GM03348 (cell line): ENCODE results near the gene NFS1.
"Not testable (repeated sequence)": the region's sequence is repeated elsewhere in the genome, so short reads cannot be mapped to it uniquely, and the experiment has no call there.

Experiments used
- DNase-seq: peaks from one replicate; pipeline ENCODE4 v3.0.0; 2012; ENCODE audit warnings: low spot score

Gene NFS1

GRCh38 chr20:35699127-35699956 is at the start of gene NFS1, which contains the start of gene ROMO1:
Gene NFS1 (minus strand): TSS chr20:35699352. CDS start chr20:35699288, 64 bp downstream.
Gene ROMO1 (plus strand): TSS chr20:35699405. CDS start chr20:35699633, 228 bp downstream.
- peak; percentile 93 for DNase-seq

- DNase-seq = not testable (repeated sequence)
Observed at GRCh38 chr20:35744492-35744841, 45.3 kb upstream of the NFS1 start.

GRCh38 chr20:35743693-35744491 is 44.7 kb upstream of the NFS1 start:
- no peak for DNase-seq

DNA sequence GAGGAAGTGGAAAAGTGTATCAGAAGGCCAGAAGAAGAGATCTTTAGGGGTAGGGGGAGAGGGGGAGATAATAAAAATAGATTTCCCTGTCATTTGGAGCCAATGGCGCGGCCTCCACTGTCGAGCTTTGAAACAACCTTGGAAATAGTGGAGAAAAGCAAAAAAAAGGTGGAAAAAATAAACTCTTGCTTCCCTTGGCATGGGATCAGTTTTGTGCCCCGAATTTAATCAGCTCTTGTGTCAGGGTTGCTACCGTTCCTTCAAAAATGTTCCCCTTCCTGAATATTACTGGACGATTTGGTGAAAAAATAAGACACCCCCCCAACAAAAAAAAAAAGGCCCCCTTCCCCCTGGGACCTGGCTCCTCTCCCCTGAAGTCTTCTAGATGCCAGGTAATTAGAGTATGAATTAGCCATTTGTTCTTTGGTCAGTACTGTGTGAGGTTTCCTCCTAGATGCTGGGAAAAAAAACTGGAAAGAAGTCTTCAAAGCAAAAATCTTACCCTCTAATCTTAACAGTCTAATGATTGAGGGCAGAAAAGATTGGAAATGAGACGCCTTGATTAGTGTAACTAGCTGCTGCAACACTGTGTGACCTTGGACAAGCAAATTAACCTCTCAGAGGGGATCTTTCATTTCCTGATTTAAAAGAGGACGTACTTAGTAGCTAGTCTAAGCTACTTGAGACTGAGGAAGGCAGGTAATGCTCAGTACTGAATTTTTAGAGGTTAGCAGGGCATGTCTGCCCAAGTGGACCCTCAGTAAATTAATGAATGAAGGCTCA is 43.8 kb upstream of the NFS1 start:
- DNase-seq = no peak

DNA sequence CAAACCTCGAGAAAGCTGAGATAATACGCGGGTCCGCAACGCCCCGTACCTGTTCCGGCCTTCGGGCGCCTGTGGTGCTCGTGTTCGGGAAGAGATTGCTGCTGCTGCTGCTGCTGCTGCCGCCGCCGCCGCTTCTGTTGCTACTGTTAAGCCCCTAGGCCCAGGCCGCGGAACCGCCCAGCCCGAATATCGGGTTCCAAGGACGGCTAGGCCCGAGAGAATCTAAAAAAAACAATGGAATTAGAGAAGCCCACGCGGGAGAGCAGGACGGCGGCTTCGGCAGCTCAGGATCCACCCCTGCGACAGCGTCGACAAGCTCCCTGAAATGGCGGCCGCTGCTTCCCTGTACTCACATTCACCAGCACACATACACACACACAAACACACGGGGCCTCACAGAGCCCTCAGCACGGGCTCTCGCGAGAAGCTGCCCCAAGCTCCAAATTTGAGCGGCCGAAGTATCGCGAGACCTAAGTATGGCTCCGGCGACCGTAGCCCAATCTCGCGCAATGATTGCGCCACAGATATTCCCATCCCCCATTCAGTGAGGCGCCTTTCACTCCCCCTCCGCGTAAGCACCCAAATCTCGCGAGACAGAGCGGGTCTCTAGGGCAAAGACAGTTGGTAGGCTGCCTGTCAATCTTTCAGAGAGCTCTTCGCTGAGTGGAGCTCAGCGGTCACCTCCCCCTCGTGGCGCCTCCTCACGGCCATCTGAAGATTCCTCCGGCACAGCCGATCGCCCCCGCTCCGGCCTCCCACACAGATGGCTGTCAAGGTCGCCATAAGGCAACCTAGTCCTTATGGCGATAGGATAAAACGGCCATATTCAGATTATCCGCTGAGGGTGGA is 43.0 kb upstream of the NFS1 start, which contains the start of gene RBM39:
RBM39 (minus strand) TSS at position 369 of the 849 bp plus-strand sequence. CDS start 1,386 bp downstream, outside the sequence.
- peak; percentile 95 for DNase-seq

- peak; percentile 35 for DNase-seq
Observed at GRCh38 chr20:35739294-35740163, 40.4 kb upstream of the NFS1 start.

GRCh38 chr20:35738410-35739179 is 39.4 kb upstream of the NFS1 start:
- DNase-seq = no peak

DNA sequence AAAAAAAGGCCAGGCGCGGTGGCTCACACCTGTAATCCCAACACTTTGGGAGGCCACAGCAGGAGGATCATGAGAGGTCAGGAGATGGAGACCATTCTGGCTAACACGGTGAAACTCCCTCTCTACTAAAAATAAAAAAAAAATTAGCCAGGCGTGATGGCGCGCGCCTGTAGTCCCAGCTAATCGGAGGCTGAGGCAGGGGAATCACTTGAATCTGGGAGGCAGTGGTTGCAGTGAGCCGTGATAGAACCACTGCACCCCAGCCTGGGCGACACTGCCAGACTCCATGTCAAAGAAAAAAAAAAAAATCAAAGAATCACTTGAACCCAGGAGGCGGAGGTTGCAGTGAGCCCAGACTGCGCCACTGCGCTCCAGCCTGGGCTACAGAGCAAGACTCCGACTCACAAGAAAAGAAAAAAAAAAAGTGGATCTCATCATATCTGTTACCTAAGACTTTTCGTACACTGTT is 38.7 kb upstream of the NFS1 start:
- DNase-seq = no peak

DNA sequence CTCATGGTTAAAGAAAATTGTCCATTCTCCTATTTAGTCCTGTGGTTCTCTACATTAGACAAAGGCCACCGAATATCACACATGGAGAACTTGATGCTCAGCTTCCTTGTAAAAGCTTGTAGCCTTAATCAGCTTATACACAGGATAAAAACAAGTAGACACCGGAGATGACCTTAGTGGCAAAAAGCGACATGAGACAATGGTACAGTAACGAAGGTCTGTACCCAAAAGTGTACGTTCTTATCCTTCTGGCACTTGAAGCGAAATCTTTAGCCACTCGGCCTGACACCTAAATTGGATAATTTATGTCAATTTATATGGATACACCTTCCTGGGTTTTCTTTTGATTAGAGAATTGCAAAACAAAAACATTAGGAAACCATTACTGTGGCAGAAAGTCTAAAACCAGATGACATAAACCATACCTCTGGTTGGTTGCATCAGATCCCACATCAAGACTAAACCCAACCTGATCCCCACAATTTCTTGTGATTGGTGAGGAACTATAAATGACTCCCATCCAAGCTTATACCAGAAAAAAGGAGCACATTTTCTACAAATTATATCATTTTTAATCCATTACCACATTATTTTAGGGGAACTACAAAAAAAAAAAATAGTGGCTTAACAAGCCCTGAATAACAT is 36.8 kb upstream of the NFS1 start:
- DNase-seq = no peak

DNA sequence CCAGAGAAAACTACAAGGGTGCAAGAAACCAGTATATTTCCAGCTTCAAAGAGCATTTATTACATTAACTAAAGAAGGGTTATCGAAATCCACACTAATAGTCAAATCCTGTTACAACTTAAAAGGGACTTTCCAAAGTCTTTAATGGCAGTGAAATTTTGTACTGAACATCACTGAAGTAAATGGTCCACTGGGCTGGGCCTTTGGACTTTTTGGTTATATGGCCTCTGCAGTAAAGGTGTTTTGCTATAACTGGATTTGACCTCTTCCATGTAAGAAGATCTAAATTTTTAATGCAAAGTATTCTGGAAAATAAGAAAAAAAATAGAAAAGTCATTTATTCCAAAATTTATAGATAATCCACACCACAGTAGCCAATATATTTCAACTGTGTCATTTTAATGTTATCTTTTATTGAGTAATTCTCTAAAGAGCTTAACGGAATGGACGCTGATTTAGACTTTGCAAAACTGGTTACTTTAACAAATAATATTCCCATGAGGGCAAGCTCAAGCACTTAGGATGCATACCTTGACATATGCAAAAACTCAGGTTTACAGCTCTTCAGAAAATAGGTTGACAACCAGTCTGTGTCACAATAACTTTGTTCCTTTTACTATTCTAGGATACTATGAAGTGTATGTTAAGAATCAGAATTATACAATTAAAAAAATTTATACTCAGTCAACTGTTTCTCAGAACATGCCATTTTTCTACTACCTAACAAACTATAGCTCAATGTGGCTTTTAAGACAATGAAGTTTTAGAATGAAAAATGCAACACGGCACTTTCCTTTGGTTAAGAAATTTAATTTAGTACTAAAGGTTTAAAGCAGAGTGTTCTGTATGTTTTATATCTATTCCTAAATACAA is 35.9 kb upstream of the NFS1 start:
- DNase-seq = no peak

GRCh38 chr20:35734374-35734773 is 35.2 kb upstream of the NFS1 start:
- no peak for DNase-seq

GRCh38 chr20:35732644-35732982 is 33.5 kb upstream of the NFS1 start:
- DNase-seq = no peak

DNA sequence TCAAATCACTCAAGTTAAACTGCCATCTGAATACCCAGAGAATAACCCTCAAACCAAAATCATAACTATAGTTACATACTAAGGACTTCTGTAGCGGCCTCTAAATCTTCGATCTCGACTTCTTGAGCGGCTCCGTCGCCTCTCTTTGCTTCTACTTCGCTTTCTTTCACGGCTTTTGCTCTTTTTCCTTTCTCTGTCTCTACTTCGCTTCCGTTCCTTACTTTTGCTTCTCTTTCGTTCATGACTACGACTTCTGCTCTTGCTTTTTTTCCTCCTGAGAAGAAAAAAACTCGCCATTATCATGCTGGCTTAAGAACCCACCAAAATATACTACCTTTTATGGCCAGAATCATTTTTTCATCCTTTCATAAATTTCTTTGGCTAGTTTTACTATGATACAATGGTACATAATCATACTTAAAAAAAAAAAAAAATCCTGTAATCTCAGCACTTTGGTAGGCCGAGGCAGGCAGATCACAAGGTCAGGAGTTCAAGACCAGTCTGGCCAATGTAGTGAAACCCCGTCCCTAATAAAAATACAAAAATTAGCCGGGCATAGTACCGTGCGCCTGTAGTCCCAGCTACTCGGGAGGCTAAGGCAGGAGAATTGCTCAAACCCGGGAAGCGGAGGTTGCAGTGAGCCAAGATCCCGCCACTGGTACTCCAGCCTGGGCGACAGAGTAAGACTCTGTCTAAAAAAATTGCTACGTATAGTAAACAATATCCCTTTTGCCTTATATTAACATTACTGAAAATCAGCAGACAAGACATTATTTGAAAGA is 32.9 kb upstream of the NFS1 start:
- DNase-seq = no peak

DNA sequence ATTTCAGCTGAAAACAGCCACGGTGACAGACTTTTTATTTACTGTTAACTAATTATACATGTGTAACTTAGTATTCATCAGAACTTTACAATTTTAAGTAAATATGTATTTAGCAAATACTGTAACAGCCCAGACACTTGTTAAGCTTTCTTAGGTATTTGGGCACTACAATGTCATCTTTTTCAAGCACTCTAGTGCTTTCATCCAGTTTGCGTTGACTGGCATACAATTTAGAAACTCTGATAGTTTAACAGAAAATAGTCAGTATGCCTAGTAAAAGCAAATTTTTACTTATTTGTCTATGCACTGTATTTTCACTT is 32.3 kb upstream of the NFS1 start:
- no peak for DNase-seq

- no peak for DNase-seq
Observed at GRCh38 chr20:35730583-35731468, 31.7 kb upstream of the NFS1 start.

DNA sequence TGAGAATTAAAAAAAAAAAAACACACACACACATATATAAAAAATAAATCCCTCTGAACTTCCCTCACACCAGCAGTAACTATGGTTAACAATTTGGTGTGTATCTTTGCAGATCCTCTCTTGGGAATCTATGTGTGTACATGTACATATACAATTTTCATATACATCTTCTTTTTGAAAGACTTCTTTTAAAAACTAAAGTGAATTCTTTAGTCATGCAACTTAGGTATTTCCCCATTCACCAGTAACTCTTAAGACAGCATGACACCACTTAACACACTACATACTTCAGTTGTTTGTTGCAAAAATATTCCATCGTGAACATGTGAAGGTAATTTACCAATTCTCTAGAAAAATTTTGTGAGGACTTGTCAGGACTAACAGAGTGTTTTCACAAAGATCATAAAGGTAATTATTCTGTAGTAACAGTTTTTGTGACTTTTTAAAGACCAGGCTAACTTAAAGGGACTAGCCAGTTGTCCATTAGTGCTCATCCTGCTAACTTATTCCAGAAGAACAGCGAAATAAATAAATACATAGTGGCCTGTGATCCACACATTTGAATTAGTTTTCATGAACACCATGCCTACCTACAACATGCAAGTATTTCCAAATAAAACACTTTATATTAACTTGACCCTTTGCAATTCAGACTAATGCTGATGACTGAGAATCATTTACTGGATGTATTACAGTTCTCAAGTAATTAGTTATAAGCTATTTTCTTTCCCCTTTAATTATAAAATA is 30.9 kb upstream of the NFS1 start:
- DNase-seq = no peak
